ENCODE results near the gene PLK4.
"Not testable (repeated sequence)": the region's sequence is repeated elsewhere in the genome, so short reads cannot be mapped to it uniquely, and the experiment has no call there.

PLK4 gene

GRCh38 chr4:127896528-127896927 is 15.8 kb downstream of the PLK4 start:
- no peak overlapping the region for H3K4me3 ChIP-seq (ENCODE audit: low read depth, low read length)
- no peak for DNase-seq (ENCODE audit: low read depth)

GRCh38 chr4:127899682-127900081 is 19.0 kb downstream of the PLK4 start:
- DNase-seq (ENCODE audit: low read depth) = not testable (repeated sequence)

GRCh38 chr4:127905029-127905428 is 24.3 kb downstream of the PLK4 start:
- no peak for DNase-seq (ENCODE audit: low read depth)

More at GRCh38 chr4:127899682-127900081, 19.0 kb downstream of the PLK4 start:
- not testable (repeated sequence) for H3K4me3 ChIP-seq (ENCODE audit: low read depth, low read length)

GRCh38 chr4:127916512-127916911 is 35.8 kb downstream of the PLK4 start:
- no peak overlapping the region for H3K4me3 ChIP-seq (ENCODE audit: low read depth, low read length)
- DNase-seq (ENCODE audit: low read depth) = no peak

More at GRCh38 chr4:127905029-127905428, 24.3 kb downstream of the PLK4 start:
- H3K4me3 ChIP-seq (ENCODE audit: low read depth, low read length) = no peak overlapping the region

GRCh38 chr4:127917151-127917550 is 36.5 kb downstream of the PLK4 start:
- H3K4me3 ChIP-seq (ENCODE audit: low read depth, low read length) = no peak overlapping the region
- no peak for DNase-seq (ENCODE audit: low read depth)

GRCh38 chr4:127920521-127920920 is 39.8 kb downstream of the PLK4 start:
- no peak overlapping the region for H3K4me3 ChIP-seq (ENCODE audit: low read depth, low read length)
- no peak for DNase-seq (ENCODE audit: low read depth)

GRCh38 chr4:127922226-127922625 is 41.5 kb downstream of the PLK4 start:
- DNase-seq (ENCODE audit: low read depth) = no peak
- H3K4me3 ChIP-seq (ENCODE audit: low read depth, low read length) = no peak overlapping the region

- not testable (repeated sequence) for DNase-seq (ENCODE audit: low read depth); H3K4me3 ChIP-seq (ENCODE audit: low read depth, low read length)
Measured at GRCh38 chr4:127925720-127926119, 45.0 kb downstream of the PLK4 start.

- no peak overlapping the region for H3K4me3 ChIP-seq (ENCODE audit: low read depth, low read length)
- DNase-seq (ENCODE audit: low read depth) = no peak
Measured at GRCh38 chr4:127930175-127930574, 49.5 kb downstream of the PLK4 start.

GRCh38 chr4:127931836-127932235 is 51.1 kb downstream of the PLK4 start:
- H3K4me3 ChIP-seq (ENCODE audit: low read depth, low read length); DNase-seq (ENCODE audit: low read depth): not testable (repeated sequence)

- no peak overlapping the region for H3K4me3 ChIP-seq (ENCODE audit: low read depth, low read length)
- no peak for DNase-seq (ENCODE audit: low read depth)
Measured at GRCh38 chr4:127936974-127937373, 56.3 kb downstream of the PLK4 start.
